Inflammatory macrophage treated with lipopolysaccharide for 4 hours (primary cell): ENCODE data around the gene YIF1B.
A peak's percentile ranks its signal among the peaks of the same experiment; 100 is the strongest.
"Not testable (repeated sequence)": the region's sequence is repeated elsewhere in the genome, so short reads cannot be mapped to it uniquely, and the experiment has no call there.

ENCODE experiments used
- DNase-seq: peaks from one replicate; pipeline ENCODE4 v3.0.0-alpha.2; 2020

The YIF1B gene, protein sequence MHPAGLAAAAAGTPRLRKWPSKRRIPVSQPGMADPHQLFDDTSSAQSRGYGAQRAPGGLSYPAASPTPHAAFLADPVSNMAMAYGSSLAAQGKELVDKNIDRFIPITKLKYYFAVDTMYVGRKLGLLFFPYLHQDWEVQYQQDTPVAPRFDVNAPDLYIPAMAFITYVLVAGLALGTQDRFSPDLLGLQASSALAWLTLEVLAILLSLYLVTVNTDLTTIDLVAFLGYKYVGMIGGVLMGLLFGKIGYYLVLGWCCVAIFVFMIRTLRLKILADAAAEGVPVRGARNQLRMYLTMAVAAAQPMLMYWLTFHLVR

DNA sequence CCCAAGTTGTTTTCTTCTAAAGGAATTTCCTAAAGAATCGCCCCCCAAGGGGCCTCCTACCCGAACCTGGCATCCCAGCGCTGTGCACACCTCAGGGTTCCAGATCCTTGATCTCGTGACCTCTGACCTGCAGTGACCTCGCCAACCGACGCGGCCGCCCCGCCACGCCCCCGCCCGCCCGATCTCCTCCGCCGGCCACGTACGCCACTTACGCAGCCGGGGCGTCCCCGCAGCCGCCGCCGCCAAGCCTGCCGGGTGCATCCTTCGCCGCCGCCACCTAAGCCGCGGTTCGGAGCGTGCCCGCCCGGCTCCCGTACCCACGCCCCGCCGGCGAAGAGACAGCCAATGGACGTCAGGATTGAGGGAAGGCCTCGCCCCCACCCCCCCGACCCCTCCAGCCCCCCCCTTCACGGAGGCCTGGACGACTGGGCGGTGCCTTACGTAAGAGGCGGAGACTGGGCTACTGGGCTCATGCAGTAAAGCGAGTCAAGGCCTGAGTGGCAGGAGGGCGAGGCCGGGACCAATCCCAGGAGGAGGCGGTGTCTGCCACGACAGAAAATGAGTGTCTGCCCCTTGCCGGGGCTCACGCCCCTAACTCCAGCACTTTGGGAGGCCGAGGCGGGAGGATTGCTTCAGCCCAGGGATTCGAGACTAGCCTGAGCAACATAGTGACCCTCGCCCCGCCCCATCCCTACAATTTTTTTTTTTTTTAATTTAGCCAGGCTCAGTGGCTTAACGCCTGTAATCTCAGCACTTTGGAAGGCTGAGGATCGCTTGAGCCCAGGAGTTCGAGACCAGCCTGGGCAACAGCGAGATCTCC lies at the start of gene YIF1B:
YIF1B (minus strand) TSS at position 291 of the 820 bp plus-strand sequence; CDS start at position 261, 30 bp downstream.
- DNase-seq, result peak; percentile 98

DNA sequence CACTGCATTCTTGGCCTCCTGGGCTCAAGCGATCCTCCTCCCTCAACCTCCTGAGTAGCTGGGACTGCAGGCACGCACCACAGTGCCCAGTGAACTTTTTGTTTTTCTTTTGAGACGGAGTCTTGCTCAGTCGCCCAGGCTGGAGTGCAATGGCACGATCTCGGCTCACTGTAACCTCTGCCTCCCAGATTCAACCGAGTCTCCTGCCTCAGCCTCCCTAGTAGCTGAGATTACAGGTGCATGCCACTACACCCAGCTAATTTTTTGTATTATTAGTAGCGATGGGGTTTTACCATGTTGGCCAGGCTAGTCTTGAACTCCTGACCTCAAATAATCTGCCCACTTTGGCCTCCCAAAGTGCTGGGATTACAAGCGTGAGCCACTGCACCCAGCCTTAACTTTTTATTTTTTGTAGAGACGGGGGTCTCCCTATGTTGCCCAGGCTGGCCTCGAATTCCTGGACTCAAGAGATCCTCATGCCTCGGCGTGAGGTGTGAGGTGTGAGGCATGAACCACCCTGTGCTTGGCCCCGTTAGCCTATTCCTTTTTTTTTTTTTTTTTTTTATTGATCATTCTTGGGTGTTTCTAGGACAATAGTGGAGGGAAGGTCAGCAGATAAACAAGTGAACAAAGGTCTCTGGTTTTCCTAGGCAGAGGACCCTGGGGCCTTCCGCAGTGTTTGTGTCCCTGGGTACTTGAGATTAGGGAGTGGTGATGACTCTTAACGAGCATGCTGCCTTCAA lies 47.4 kb upstream of the YIF1B start:
- not testable (repeated sequence) for DNase-seq

DNA sequence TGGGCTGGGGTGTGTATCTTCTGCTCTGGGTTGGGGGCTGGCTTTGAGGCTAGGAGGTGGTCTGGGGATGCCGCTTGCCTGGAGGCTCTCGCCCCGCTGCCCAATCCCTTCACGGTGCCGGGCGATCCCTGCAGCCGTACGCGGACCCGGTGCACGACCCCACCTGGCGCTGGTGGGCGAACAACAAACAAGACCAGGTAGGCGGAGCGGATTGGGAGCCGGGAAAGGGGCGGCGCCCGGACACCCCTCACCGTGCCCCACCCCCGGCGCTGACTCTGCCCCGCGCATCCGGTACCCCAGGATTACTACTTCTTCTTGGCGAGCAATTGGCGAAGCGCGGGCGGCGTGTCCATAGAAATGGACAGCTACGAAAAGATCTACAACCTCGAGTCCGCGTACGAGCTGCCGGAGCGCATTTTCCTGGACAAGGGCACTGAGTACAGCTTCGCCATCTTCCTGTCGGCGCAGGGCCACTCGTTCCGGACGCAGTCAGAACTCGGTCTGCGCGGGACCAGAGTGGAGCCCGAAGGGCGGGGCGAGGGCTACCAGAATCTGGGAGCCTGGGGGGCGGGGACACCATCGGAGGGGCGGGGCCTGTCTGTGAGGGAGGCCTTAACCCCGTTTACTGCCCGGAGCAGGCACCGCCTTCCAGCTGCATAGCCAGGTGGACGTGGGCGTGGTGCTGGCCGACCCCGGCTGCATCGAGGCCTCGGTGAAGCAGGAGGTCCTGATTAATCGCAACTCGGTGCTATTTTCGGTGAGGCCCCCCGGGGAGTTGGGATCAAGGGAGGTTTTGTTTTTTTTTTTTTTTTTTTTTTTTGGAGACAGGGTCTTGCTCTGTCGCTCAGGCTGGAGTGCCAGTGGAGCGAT lies 46.6 kb upstream of the YIF1B start:
- DNase-seq, result peak; percentile 85

DNA sequence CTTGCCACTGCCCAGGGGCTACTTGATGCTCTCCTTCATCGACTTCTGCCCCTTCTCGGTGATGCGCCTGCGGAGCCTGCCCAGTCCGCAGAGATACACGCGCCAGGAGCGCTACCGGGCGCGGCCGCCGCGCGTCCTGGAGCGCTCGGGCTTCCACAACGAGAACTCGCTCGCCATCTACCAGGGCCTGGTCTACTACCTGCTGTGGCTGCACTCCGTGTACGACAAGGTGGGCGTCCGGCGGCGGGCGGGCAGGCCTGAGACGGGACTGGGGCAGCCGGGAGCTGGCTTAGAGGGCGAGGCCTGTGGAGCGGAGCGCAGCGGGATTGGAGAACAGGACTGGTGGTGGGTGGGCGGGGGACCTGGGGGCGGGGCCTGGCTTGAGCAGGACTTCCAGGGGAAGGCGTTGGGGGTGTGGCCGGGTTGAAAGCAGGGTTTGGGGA lies 45.9 kb upstream of the YIF1B start:
- DNase-seq, result peak; percentile 82

DNA sequence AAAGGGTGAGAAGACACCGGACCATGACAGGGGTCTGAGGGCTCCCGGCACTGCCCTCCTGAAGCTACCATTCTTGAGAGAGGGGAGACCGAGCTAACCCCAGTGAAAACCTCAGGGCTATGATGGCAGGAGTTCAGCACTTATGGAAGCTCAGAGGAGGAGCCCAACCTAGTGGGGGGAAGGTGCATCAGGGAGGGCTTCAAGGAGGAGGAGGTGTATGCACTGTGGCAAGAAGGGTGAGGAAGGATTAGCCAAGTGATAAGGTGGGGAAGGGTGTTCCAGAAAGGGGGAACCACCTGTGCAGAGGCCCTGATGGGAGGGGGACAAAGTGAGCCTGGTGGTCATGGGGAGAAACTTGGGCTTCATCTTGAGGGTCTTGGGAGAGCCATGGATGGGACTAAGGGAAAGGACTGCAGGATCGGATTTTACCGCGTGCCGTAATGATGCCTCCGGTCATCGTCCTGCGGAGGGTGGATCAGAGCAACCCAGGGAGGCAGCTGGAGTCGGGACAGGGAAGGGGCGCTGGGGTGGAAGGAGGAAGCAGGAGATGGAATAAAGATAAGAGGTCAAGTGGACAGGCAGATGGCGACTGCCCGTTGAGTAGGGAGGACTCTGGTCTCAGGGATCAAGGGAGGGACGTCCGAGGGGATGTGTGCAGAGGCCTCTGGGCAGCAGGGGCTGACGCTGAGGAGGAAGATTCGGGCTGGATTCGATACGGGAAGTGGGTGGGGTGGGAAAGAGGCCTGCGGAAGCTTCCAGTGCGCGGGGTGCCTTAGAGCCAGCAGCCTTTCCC lies 45.3 kb upstream of the YIF1B start:
- no peak for DNase-seq

DNA sequence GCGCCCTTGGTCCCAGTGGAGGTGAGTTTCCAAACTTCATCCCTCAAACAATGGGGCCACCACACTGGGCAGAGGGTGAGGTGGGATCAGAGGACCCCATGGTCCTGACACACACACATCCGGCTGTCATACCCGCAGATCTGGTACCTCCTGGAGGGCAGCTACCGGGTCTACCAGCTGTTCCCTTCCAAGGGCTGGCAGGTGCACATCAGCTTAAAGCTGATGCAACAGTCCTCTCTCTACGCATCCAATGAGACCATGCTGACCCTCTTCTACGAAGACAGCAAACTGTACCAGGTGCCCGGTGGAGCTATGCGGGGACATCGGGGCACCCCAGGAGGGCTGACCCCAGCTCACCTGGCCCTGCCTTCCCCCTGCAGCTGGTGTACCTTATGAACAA lies 44.6 kb upstream of the YIF1B start:
- no peak for DNase-seq

DNA sequence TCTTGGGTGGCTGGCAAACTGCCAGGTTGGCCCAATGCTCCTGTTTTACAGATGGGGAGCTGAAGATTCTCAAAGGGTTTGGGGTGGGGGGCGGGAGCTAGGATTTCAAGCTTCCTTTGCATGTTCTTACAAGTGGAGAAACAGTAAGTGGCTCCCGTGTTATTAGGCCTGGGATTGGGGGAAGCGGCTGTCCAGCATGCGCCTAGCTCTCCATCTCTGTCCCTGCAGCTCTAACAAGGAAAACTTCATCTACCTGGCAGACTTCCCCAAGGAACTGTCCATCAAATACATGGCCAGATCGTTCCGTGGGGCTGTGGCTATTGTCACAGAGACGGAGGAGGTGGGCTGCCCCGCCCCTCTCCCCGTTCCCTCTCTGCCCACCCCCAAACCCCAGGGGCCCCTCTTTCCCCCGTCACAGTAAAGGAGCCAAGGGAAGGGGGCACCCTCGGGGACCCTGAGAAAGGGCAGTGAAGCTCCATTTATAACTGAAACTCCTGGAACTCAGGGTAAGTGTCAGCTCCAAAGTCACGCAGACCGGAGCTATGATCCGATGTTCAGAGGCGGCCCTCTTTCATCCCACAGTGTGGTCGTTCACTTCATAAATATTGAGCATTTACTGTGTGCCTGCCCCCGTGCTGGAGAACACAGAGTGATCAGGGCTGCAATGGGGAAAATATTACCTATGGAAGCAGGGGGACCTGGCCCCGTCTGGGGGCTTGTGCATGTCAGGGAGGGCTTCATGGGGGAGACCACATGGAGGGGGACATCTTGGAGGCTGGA lies 43.7 kb upstream of the YIF1B start:
- no peak for DNase-seq

DNA sequence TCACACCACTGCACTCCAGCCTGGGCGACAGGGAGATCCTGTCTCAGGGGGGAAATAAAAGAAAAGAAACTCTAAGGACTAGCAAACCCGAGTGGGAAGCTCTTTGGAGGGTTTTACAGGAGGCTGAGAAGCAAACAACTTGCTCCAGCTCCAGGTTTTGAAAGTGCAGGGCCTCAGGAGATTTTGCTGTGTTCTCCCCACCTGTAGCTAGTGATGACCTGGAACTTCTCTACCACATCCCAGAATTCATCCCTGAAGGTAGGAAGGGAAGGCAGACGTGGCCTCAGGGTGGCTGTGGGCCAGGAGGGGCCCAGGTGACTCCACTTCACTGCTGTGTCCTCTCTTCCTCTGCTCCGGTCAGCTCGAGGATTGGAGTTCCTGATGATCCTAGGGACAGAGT lies 42.3 kb upstream of the YIF1B start:
- DNase-seq, result no peak

DNA sequence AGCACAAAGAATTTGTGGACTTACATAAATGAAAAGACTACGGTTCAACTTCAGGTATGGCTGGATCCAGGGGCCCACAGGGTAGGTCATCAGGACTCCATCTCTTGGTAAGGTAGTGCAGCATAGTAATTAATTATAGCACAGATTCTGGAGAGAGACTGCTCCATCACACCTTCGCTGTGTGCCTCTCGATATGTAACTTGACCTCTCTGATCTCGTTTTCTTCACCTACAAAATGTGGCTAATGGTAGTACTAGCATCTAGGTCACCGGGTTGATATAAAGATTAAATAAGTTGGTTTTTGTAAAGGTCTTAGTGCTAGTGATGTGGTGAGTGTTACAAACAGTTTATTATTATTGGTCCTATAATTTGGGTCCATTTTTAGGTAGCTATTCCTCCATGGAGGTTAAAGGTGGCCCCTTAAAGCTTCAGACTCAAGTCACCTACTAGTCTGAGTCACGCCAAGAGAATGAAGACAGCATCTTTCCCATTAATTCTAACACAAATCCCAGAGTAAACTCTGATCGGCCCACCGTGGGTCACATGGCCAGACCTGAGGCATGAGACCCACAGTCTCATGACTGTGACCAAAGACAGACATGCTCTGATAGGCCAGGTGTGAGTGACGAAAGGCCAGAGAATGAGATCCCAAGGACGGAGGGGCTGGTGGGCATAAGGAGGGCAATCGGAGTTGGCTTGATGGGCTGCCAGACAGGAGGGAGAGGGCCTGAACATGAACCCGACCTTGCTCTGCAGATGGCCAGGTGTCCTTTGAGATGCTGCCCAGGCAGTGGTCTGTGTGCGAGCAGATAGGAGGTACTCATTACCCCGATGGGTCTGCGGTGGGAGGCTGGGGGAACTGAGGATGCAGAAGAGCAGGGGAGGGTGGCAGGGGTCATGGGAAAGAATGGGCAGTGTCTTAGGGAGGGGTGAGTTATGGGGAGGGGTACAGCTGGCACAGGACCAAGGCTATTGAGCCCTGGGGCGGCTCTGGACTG lies 40.3 kb upstream of the YIF1B start:
- no peak for DNase-seq

DNA sequence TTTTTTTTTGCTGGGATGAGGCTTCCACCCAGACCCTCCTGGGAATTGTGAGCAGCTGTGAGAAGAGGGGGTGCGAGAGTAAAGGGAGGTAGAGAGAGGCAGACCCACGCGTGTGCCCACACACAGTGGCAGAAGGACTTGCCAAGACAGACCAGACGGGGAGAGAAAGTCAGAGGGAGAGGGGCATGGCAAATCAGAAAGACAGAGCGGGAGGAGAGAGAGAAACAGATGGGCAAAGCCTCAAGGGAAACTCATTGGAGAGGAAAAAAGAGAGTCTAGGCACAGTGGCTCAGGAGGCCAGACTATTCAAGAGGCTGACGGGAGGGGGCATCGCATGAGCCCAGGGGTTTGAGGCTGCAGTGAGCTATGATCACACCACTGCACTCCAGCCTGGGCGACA lies 36.9 kb upstream of the YIF1B start:
- no peak for DNase-seq

DNA sequence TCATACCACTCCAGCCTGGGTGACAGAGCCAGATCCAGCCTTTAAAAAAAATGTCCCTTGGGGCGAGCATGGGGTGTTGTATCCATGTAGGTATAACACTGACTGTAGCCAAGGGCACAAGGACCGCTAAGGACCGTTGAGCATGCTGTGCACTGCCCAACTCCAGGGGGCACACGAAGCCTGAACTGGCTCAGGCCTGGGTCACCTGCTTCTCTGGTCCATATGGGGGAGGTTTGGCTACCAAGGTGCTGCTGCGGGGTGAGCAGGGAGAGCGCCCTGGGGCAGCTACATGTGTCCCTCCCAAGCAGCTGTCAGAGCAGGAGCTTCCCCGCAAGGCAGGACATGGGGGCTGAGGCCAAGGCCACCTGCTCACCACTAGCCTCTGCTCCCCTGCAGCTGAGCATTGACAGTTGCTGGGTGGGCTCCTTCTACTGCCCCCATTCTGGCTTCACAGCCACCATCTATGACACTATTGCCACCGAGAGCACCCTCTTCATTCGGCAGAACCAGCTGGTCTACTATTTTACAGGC lies 36.2 kb upstream of the YIF1B start:
- DNase-seq, result no peak

DNA sequence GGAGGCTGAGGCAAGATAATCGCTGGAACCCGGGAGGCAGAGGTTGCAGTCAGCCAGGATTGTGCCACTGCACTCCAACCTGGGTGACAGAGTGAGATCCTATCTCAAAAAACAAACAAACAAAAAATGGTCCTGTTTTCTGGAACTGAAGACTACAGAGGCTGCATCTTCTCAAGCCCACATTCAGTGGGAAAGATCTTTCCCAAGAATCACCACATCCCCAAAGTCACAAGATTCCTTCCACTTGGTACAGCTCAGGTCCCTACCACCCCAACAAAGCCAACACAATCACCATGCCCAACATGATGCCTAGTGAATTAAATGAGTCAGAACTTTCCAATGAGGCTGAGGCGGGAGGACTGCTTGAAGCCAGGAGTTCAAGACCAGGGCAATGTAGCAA lies 35.1 kb upstream of the YIF1B start:
- DNase-seq, result no peak

DNA sequence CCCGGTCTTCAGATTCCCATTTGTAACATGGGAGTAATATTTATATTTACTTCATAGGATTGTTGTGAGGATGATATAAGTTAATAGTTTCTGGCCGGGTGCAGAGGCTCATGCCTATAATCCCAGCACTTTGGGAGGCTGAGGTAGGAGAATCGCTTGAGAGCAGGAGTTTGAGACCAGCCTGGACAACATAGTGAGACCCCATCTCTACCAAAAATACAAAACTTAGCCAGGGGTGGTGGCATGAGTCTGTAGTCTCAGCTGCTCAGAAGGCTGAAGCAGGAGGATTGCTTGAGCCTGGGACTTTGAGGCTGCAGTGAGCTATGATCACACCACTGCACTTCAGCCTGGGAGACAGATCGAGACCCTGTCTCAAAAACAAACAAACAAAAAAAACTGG lies 31.1 kb upstream of the YIF1B start:
- DNase-seq, result no peak

DNA sequence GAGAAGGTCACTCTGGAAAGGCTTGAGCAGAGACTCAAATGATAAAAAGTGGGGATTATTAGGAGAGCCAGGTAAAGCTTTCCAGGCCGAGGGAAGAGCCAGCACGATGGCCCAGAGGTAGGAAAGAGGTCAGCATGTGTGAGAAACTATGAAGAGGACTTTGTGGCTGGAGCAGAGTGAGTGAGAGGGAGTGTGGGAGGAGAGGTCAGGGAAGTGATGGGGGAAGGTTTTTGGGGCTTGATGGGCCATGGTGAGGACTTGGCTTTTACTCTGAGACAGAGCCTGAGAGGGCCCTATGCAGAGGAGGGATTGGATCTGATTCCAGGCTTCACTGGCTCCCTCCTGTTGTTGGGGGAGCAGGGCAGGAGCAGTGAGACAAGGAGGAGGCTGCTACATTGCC lies 25.2 kb upstream of the YIF1B start:
- no peak for DNase-seq

DNA sequence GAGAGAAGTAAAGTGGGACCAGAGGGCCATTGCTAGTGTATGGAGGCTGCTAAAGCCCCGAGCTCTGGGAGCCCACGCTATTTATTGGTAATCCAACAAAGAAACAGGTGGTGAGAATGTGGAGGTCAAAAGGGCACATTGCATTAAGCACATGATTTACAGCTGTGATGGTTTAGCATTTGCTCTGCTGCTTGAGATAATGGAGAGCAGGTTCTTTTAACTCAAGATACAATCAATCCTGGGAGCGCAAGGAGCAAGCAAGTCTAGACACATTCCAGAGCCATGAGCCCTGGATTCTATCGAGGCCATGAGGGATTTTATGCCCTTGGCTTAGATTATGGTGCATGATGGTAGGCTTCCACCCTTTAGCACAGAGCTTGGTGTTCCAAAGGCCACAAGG lies 23.3 kb upstream of the YIF1B start:
- DNase-seq, result not testable (repeated sequence)

DNA sequence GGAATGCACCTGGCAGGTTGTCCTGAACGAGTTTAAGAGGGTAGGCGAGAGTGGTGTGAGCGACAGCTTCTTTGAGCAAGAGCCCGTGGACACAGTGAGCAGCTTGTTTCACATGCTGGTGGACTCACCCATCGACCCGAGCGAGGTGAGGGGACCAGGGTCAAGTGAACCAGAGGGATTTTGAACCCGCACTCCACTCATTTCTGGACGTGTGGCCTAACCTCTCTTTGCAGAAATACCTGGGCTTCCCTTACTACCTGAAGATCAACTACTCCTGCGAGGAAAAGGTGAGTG lies 21.6 kb upstream of the YIF1B start:
- no peak for DNase-seq

DNA sequence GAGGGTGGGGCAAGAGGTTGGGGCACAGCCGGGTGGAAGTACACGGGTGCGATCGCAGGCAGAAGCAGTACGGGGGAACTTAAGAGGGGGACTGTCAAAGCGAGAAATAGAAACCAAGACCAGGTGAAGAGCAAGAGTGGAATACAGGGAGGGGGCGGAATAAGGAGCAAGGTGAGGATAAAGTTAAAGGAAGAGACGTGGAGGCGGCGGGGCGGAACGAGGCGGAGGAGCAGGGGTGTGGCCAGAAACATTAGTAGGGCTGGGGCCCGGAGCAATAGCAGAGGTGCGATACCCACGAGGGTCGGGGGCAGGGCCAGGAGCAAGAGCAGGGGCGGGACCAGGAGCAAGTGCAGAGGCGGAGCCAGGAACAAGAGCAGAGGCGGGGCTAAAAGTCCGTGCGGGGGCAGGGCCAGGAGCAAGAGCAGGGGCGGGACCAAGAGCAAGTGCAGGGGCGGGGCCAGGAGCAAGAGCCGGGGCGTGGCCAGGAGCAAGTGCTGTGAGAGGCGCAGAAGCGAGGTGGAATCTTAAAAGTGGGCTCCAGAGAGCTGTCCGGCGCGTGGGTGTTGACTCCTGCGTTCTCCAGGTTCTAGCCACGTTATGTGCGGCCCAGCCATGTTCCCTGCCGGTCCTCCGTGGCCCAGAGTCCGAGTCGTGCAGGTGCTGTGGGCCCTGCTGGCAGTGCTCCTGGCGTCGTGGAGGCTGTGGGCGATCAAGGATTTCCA lies 21.1 kb upstream of the YIF1B start:
- DNase-seq, result peak; percentile 99

DNA sequence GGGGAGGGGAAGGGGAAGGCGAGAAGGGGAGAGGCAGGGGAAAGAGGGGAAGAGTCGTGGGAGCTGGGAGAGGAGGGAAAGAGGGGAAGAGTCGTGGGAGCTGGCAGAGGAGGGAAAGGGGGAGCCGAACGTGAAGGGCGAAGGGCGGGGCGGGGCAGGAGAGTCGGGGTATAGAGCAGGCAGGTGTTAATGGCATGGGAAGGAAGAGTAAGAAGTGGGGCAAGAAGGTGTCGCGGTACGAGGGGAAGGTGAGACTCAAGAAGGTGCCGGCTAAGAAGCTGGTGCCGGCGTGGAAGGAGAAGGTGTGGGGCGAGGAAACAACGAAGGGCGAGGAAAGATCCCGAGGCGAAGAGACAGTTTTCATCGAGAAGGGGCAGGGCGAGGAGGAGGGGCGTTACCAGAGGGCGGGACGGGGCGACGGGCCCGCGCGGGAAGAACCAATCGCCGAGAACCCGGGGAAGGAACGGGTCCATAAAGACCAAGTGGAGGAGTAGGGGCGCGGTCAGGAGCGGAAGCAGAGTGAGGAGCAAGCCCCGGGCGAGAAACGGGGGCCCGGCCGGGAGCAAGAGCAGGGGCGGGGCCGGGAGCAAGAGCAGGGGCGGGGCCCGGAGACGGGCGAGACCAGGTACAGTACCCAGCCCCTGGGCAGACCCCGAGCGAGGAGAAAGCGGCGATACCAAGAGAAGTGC lies 20.3 kb upstream of the YIF1B start:
- DNase-seq, result peak; percentile 98
